ENCODE measurements around the gene RPS18.
A peak's percentile ranks its signal among the peaks of the same experiment; 100 is the strongest.

The RPS18 gene

DNA sequence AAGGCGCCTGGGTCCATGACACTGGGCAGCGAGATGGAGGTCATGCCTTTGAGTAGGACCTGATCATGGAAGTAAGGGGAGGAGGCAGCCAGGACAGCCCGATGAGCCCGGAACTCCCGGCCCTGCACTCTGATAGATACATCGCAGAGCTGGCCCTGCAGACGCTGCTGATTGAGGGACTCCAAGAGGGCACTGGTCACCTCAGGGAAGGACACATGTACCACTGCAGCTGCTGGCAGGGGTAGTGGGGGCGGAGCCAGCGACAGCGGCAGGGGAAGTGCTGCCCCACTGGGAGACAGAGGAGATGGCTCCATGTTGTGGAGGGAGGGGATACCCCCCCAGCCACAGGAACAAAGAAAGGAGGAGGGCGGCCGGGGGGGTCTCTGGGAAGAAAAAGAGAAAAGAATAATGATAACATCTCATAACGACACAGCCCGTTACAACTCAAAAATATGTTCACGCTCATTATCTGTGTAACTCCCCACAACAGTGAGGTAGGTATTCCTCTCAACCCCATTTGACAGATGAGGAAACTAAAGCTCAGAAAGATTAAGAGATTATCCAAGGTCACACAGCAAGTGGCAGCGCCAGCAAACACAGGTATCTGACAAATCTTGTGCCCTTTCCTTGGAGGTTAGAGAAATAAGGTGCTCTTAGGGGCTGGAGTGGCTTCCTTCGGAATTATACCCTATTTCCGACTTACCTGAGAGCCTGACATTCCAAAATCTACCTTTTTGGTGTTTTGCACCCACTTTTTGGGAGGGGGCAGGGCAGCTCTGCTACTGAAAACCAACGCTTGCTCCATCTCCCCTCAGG lies 44.9 kb downstream of the RPS18 start:
- H3K36me3 ChIP-seq (ENCODE audit: insufficient read depth, low read length): peaks cover 40% of the 10 kb centered on the region
- no peaks in the 10 kb centered on the region for H3K9me3 ChIP-seq (ENCODE audit: low read length)
- H2AFZ ChIP-seq (ENCODE audit: low read depth, low read length): no peak overlapping the region
- H3K4me3 ChIP-seq (ENCODE audit: low read length): peak overlapping the region; percentile 66
- no peaks in the 10 kb centered on the region for H3K27me3 ChIP-seq (ENCODE audit: insufficient read depth, low read length)
- H3K4me1 ChIP-seq (ENCODE audit: insufficient read depth, low read length): peaks cover 56% of the 10 kb centered on the region

DNA sequence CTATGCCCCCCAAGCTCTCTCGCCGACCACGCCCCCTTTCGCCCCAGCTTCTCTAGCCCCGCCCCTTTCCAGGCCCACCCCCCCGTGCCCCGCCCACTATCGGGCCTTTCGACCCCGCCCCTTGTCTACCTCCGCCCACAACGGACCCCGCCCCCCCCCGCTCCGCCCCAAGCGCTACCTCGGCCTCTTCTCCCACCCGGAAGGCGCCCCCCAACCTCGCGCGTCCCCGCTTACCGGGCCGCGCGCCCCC lies 45.5 kb downstream of the RPS18 start:
- Histone ChIP-seq H2AFZ (ENCODE audit: low read depth, low read length) (no peak overlapping the region), H3K9me3 (ENCODE audit: low read length) (no peaks in the 10 kb centered on the region), H3K4me1 (ENCODE audit: insufficient read depth, low read length) (peaks cover 57% of the 10 kb centered on the region), H3K4me3 (ENCODE audit: low read length) (peak overlapping the region; percentile 66), H3K27me3 (ENCODE audit: insufficient read depth, low read length) (no peaks in the 10 kb centered on the region), H3K36me3 (ENCODE audit: insufficient read depth, low read length) (peaks cover 40% of the 10 kb centered on the region)

GRCh38 chr6:33317669-33318425 lies 46.0 kb downstream of the RPS18 start, which contains the start of gene ZBTB22:
ZBTB22 (minus strand) TSS chr6:33317744; CDS start chr6:33316916, 828 bp downstream.
- H3K4me1 ChIP-seq (ENCODE audit: insufficient read depth, low read length): peaks cover 52% of the 10 kb centered on the region
- peak within 1 kb of the TSS; percentile 54 for H2AFZ ChIP-seq (ENCODE audit: low read depth, low read length)
- H3K27me3 ChIP-seq (ENCODE audit: insufficient read depth, low read length): no peaks in the 10 kb centered on the region
- H3K36me3 ChIP-seq (ENCODE audit: insufficient read depth, low read length): peaks cover 40% of the 10 kb centered on the region
- H3K4me3 ChIP-seq (ENCODE audit: low read length): peak within 1 kb of the TSS; percentile 66
- H3K9me3 ChIP-seq (ENCODE audit: low read length): no peaks in the 10 kb centered on the region

- Histone ChIP-seq H3K36me3 (ENCODE audit: insufficient read depth, low read length) (peaks cover 40% of the 10 kb centered on the region), H3K4me3 (ENCODE audit: low read length) (peak overlapping the region; percentile 66), H2AFZ (ENCODE audit: low read depth, low read length) (peak overlapping the region; percentile 54), H3K4me1 (ENCODE audit: insufficient read depth, low read length) (peaks cover 52% of the 10 kb centered on the region), H3K9me3 (ENCODE audit: low read length) (no peaks in the 10 kb centered on the region), H3K27me3 (ENCODE audit: insufficient read depth, low read length) (no peaks in the 10 kb centered on the region)
These were observed 46.7 kb downstream of the RPS18 start for GRCh38 chr6:33318426-33319073.

GRCh38 chr6:33319939-33320314 lies 48.1 kb downstream of the RPS18 start:
- Histone ChIP-seq H3K4me3 (ENCODE audit: low read length) (no peak overlapping the region), H3K9me3 (ENCODE audit: low read length) (no peaks in the 10 kb centered on the region), H3K4me1 (ENCODE audit: insufficient read depth, low read length) (peaks cover 51% of the 10 kb centered on the region), H2AFZ (ENCODE audit: low read depth, low read length) (no peak overlapping the region), H3K27me3 (ENCODE audit: insufficient read depth, low read length) (no peaks in the 10 kb centered on the region), H3K36me3 (ENCODE audit: insufficient read depth, low read length) (peaks cover 40% of the 10 kb centered on the region)

GRCh38 chr6:33320315-33321181 lies 48.7 kb downstream of the RPS18 start:
- no peak overlapping the region for H3K4me3 ChIP-seq (ENCODE audit: low read length)
- H2AFZ ChIP-seq (ENCODE audit: low read depth, low read length): no peak overlapping the region
- no peaks in the 10 kb centered on the region for H3K27me3 ChIP-seq (ENCODE audit: insufficient read depth, low read length)
- peaks cover 39% of the 10 kb centered on the region for H3K36me3 ChIP-seq (ENCODE audit: insufficient read depth, low read length)
- no peaks in the 10 kb centered on the region for H3K9me3 ChIP-seq (ENCODE audit: low read length)
- H3K4me1 ChIP-seq (ENCODE audit: insufficient read depth, low read length): peaks cover 49% of the 10 kb centered on the region

DNA sequence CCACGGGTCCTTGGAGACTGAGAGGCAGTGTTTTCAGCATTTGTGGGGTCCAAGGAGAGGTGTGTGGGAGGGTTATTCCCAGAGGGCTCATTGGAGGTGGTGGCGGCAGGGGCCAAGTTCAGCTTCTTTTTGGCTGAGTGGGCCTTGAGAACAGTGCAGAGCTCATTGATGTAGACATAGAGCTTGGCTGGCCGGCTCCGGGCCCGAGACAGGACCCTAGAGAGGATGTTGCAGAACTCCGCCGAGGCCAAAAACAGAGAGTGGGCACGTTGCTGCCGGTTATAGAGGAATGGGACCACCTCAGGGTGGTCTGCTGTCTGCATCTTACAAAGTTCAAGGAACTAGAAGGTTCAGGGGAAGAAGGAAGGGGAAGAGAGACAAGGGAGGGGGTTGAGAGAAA lies 49.4 kb downstream of the RPS18 start:
- Histone ChIP-seq H3K4me3 (ENCODE audit: low read length) (peak overlapping the region; percentile 62), H3K27me3 (ENCODE audit: insufficient read depth, low read length) (no peaks in the 10 kb centered on the region), H3K9me3 (ENCODE audit: low read length) (no peaks in the 10 kb centered on the region), H3K36me3 (ENCODE audit: insufficient read depth, low read length) (peaks cover 33% of the 10 kb centered on the region), H2AFZ (ENCODE audit: low read depth, low read length) (no peak overlapping the region), H3K4me1 (ENCODE audit: insufficient read depth, low read length) (peaks cover 49% of the 10 kb centered on the region)

- Histone ChIP-seq H2AFZ (ENCODE audit: low read depth, low read length) (peak overlapping the region; percentile 89), H3K4me3 (ENCODE audit: low read length) (peak overlapping the region; percentile 62), H3K9me3 (ENCODE audit: low read length) (no peaks in the 10 kb centered on the region), H3K27me3 (ENCODE audit: insufficient read depth, low read length) (no peaks in the 10 kb centered on the region), H3K4me1 (ENCODE audit: insufficient read depth, low read length) (peaks cover 40% of the 10 kb centered on the region), H3K36me3 (ENCODE audit: insufficient read depth, low read length) (peaks cover 29% of the 10 kb centered on the region)
These were observed 51.7 kb downstream of the RPS18 start for GRCh38 chr6:33323623-33323948.

DNA sequence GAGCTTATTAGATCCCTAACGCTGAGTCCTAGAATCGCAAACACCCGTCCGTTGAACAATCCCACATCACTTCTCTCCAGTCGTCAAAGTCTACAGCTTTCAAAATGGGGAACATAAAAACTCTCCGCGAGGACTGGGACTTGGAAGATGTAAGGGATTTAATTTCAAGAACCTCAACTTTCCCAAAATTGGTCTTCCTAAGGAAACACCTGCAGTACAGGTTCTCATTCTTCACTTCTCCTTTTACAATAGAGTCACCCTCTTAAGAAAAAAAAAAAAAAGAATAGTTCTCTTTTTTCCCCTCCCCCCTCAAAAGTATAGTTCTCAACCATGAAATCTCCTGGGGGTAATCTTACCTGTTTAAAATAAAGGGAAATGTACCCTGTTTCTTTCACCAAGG lies 52.2 kb downstream of the RPS18 start:
- Histone ChIP-seq H3K9me3 (ENCODE audit: low read length) (no peaks in the 10 kb centered on the region), H3K36me3 (ENCODE audit: insufficient read depth, low read length) (peaks cover 23% of the 10 kb centered on the region), H2AFZ (ENCODE audit: low read depth, low read length) (peak overlapping the region; percentile 89), H3K27me3 (ENCODE audit: insufficient read depth, low read length) (no peaks in the 10 kb centered on the region), H3K4me1 (ENCODE audit: insufficient read depth, low read length) (peaks cover 34% of the 10 kb centered on the region), H3K4me3 (ENCODE audit: low read length) (peak overlapping the region; percentile 62)
